ENCODE measurements around the gene ARSD. TPM values are rescaled to one million over a fixed set of nuclear protein-coding genes. Genes with fewer than 3 reads are reported as not detected.

Gene ARSD
- total RNA-seq, 1 experiment from 2014 or later = 10.3 TPM

GRCh38 chrX:2960861-2961515 is 31.8 kb upstream of the ARSD start:
- Mint-ChIP-seq H3K4me1 (peaks cover 44 to 46% of the 10 kb centered on the region in 2 experiments), H3K9me3 (no peaks in the 10 kb centered on the region; a peak in 1 of 5 replicates), H3K4me3 (peak overlapping the region; percentile 46 to 60), H3K27ac (peak overlapping the region; percentile 76 to 97 (median 84)), H3K27me3 (ENCODE audit: low read depth) (no peaks in the 10 kb centered on the region; the same call in none of the 2 replicates), H3K36me3 (ENCODE audit: insufficient read depth in 1 of 3, low read depth in 3 of 3) (peaks cover 4 to 21% (median 14%) of the 10 kb centered on the region in 3 experiments; a peak in 6 of 7 replicates)
- DNase-seq = peak; percentile 74
- TF ChIP-seq, protein P1, sequence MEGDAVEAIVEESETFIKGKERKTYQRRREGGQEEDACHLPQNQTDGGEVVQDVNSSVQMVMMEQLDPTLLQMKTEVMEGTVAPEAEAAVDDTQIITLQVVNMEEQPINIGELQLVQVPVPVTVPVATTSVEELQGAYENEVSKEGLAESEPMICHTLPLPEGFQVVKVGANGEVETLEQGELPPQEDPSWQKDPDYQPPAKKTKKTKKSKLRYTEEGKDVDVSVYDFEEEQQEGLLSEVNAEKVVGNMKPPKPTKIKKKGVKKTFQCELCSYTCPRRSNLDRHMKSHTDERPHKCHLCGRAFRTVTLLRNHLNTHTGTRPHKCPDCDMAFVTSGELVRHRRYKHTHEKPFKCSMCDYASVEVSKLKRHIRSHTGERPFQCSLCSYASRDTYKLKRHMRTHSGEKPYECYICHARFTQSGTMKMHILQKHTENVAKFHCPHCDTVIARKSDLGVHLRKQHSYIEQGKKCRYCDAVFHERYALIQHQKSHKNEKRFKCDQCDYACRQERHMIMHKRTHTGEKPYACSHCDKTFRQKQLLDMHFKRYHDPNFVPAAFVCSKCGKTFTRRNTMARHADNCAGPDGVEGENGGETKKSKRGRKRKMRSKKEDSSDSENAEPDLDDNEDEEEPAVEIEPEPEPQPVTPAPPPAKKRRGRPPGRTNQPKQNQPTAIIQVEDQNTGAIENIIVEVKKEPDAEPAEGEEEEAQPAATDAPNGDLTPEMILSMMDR (conservative IDR thresholded peaks at IDR 0.05) = no peak
- H3K79me2 ChIP-seq (ENCODE audit: insufficient read depth, low read length) = 0 out of 2 replicates have a peak, but pooled peaks cover under 1% of the 10 kb centered on the region
- H3K56ac ChIP-seq (ENCODE audit: insufficient read length, low read depth, low read length) = no peak overlapping the region
- H2AK5ac ChIP-seq (ENCODE audit: insufficient read length, low read length) = no peak overlapping the region
- H2BK20ac ChIP-seq (ENCODE audit: low read depth, low read length, poor library complexity, severe bottlenecking) = no peak overlapping the region
- no peak overlapping the region for H3K14ac ChIP-seq (ENCODE audit: insufficient read depth, low read length)
- no CpG with 5 or more reads among the region's 14 CpGs for WGBS (ENCODE audit: extremely low coverage, insufficient read length, low lambda C conversion rate)
- no peak overlapping the region for H2BK15ac ChIP-seq (ENCODE audit: low read depth, low read length)
- H2BK120ac ChIP-seq (ENCODE audit: low read depth, low read length, poor library complexity, severe bottlenecking) = no peak overlapping the region
- no peak overlapping the region for H4K8ac ChIP-seq (replicated peaks; ENCODE audit: insufficient read length, low read depth, low read length)
- H2BK12ac ChIP-seq (ENCODE audit: insufficient read length, low read depth, low read length) = no peak overlapping the region
- H3K4me2 ChIP-seq (ENCODE audit: insufficient read depth, insufficient read length, low read length) = peak overlapping the region; percentile 7
- no peak overlapping the region for H2BK5ac ChIP-seq (ENCODE audit: insufficient read length, low read length)
- no peak overlapping the region for H3K18ac ChIP-seq (ENCODE audit: insufficient read length, low read depth, low read length)
- H3K4ac ChIP-seq (ENCODE audit: low read depth, low read length) = no peak overlapping the region
- H4K5ac ChIP-seq (ENCODE audit: insufficient read length, low read depth, low read length) = no peak overlapping the region
- no peak overlapping the region for H2AFZ ChIP-seq (ENCODE audit: low read length)
- H3K79me1 ChIP-seq (ENCODE audit: insufficient read depth, low read depth, low read length, poor library complexity, severe bottlenecking) = no peaks in the 10 kb centered on the region
- H3K23ac ChIP-seq (ENCODE audit: insufficient read length, low read depth, low read length) = no peak overlapping the region
- H3K27me3 ChIP-seq (ENCODE audit: insufficient read depth, low read length) = no peaks in the 10 kb centered on the region
- H3K9me3 ChIP-seq (ENCODE audit: control insufficient read depth, low read depth, low read length) = no peaks in the 10 kb centered on the region
- no peaks in the 10 kb centered on the region for H4K20me1 ChIP-seq (ENCODE audit: control insufficient read depth, insufficient read depth, insufficient read length)
- no peak overlapping the region for H3T11ph ChIP-seq (ENCODE audit: low read length)
- no peaks in the 10 kb centered on the region for H3K23me2 ChIP-seq (ENCODE audit: insufficient read length, low read depth, low read length, poor library complexity, severe bottlenecking)
- peaks cover 7% of the 10 kb centered on the region; the same call in 1 of the 2 replicates for H3K4me1 ChIP-seq (ENCODE audit: insufficient read depth, low read length)
- no peak overlapping the region for H3K9ac ChIP-seq (ENCODE audit: extremely low read depth, insufficient read length, low read length)
- H4K91ac ChIP-seq (ENCODE audit: insufficient read length, low read depth, low read length) = no peak overlapping the region
- H3K27ac ChIP-seq (ENCODE audit: insufficient read length, low read depth, low read length) = peak overlapping the region; percentile 2
